C4-2B (cell line): ENCODE data around the gene STAG1.
"Not testable (repeated sequence)": the region's sequence is repeated elsewhere in the genome, so short reads cannot be mapped to it uniquely, and the experiment has no call there.

Experiments used
- H3K27ac ChIP-seq: fragments of 450-650 bp; 2 replicates; pipeline ENCODE4 v1.5.1; 2017
- ZFX ChIP-seq: fragments of 450-650 bp; IDR thresholded peaks from 2 replicates; pipeline ENCODE4 v1.6.1; 2017
- TF ChIP-seq, protein P1 (sequence below): fragments of 450-650 bp; conservative IDR thresholded peaks from 2 replicates; pipeline ENCODE4 v1.5.1; 2017; ENCODE audit warnings: mild to moderate bottlenecking

The STAG1 gene

DNA sequence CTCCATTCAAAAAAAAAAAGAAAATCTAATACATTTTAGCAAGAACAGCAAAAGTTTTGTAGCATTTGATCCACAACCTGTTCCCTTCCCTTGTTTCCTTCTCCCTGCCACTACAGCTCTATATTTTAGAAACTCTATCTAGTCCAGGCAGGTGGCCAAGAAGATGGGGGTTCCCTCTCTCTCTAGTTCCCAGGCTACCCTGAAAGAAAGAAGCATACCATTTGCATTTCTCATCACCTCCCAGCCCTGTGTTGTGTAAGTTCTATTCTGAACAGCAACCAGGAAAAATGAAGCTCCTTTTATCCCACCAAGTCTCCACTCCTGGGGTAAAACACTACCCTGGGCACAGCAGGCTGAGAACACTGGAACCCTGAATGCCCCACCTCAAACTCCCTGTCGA, 402.0 kb downstream of the STAG1 start:
- no peak overlapping the region for H3K27ac ChIP-seq
- TF ChIP-seq ZFX: no peak
- TF ChIP-seq, protein P1, sequence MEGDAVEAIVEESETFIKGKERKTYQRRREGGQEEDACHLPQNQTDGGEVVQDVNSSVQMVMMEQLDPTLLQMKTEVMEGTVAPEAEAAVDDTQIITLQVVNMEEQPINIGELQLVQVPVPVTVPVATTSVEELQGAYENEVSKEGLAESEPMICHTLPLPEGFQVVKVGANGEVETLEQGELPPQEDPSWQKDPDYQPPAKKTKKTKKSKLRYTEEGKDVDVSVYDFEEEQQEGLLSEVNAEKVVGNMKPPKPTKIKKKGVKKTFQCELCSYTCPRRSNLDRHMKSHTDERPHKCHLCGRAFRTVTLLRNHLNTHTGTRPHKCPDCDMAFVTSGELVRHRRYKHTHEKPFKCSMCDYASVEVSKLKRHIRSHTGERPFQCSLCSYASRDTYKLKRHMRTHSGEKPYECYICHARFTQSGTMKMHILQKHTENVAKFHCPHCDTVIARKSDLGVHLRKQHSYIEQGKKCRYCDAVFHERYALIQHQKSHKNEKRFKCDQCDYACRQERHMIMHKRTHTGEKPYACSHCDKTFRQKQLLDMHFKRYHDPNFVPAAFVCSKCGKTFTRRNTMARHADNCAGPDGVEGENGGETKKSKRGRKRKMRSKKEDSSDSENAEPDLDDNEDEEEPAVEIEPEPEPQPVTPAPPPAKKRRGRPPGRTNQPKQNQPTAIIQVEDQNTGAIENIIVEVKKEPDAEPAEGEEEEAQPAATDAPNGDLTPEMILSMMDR: no peak

DNA sequence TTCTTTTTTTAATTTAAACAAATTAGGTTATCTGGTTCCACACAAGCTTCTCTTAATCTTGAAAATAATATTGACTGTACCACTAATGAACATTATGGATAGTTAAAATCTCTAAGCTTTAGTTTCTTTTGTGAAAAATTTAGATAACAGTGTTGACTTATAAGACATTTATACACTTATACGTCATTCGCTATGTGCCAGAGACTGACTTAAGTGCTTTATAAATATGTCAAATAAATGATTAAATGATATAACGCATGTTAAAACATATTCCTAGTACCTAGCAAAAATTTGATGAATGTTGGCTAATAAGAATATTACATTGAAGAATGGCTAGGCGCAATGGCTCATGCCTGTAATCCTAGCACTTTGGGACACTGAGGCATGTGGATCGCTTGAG, 405.7 kb downstream of the STAG1 start:
- TF ChIP-seq, protein P1: no peak
- no peak for TF ChIP-seq ZFX

DNA sequence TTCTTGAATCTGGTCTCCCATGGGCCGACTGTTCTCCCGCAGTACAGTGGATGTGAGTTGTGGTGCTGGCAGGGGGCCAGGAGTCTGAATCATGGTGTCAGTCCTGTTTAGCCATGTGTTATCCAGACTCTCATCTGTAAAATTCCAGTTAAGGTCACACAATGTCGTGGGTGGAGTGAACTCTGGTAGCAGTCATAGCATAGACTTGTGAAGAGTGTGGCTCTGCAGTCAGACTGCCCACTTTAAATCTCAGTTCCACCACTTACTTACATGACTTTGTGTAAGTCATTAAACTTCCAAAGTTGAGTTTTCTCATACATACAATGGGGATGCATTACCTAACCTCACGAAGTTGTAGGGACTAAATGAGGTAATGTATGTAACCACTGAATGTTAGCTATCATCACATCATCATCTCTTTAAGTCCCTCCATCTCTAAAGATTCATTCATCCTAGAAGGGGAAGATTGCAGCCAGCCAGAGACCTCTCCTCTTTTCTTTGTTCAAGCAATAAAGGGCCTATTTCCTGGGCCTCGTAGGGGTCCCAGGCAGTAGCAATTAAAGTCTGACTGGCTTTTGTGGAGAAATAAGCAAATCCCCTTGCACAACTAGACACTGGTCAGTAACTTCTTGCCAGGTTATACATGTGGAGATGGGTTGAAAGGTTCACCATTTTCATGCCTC, 408.2 kb downstream of the STAG1 start:
- peak overlapping the region; percentile 46 for H3K27ac ChIP-seq
- no peak for TF ChIP-seq ZFX

More for the DNA sequence above, 405.7 kb downstream of the STAG1 start:
- H3K27ac ChIP-seq: no peak overlapping the region

DNA sequence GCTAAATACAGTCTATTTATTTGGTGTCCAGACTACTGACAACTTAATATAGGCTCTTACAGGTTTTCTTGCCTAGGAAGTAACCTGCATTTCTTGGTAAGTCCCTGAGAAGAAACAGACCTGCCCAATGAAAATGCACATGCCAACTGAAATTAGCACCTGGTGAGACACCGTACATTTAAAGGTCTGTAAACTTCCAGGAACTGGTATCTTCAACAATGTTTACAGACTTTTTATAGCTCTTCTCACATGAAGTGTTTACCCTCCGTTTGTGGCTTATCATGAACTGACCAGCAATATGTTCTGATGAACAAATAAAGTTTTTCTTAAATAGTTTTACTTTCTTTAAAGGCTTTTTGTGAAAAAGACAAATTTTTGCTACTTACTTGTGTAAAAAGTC, 408.7 kb downstream of the STAG1 start:
- TF ChIP-seq, protein P1: no peak
- no peak for TF ChIP-seq ZFX
- peak overlapping the region; percentile 46; the same call in 1 of the 2 replicates for H3K27ac ChIP-seq

DNA sequence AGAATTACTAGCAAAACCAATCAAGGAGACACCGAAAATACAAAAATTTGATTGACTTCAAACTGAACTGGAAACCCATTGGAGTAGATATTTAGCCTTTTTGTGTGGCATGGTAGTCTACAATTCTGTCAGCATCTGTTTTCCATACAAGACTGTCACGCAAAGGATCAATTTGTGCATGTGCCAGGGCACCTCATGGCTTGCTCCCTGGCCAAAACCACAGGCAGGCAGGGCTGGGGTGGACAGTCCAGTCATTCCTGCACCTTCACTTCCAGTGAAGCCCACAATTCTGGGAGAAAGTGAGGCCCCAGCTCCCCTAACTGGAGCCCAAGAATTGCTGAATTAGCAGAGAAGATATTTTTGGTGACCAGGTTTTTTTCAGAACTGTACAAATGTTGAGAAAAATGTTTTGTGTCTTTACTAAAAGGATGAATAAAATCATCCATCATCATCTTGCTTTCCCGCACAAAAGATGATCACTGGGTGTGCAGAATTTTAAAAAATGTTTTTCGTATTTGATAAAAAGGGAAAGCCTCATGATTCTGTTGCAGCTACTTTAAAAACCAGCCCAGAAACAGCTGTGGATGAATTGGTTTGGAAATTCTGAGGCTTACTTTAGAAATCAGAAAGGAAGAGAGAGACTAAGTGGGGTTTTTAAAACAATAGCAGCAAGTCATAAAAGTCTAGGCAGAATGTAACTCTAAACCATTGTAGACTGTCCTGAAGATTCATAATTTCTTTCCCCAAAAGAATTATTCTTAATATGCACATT, 415.7 kb downstream of the STAG1 start:
- H3K27ac ChIP-seq: no peak overlapping the region
- TF ChIP-seq ZFX: no peak
- TF ChIP-seq, protein P1: no peak

DNA sequence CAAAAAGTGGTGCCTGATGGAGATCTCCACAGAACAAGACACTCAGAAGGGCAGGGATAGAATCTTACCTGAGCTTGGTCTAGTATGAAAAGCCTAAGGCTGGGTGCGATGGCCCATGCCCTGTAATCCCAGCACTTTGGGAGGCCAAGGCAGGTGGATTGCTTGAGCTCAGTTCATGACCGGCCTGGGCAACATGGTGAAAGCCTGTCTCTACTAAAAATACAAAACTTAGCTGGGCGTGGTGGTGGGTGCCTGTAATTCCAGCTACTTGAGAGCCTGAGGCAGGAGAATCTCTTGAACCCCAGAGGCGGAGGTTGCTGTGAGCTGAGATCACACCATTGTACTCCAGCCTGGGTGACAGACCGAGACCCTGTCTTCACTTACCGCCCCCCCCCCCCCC, 417.5 kb downstream of the STAG1 start:
- H3K27ac ChIP-seq: not testable (repeated sequence)

DNA sequence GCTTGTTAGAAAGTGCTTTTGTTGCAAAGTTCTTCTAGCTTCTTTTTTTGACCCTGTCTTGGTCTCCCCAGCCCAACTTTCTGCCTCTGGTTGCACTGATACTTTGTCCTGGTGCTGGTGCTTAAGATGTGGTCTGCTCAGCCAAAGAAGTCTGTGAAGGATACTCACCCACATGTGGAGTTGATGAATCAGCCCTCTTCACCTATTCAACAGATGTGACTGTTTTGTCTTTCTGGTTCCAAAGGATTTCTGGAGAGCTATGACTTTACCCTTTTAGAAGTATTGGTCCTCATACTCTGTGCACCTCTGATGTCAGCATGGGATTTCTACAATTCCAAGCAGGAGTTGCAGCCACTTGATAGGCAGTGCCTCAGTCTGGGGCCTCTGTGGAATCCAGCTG, 418.0 kb downstream of the STAG1 start:
- TF ChIP-seq, protein P1: no peak
- no peak for TF ChIP-seq ZFX
- no peak overlapping the region for H3K27ac ChIP-seq

DNA sequence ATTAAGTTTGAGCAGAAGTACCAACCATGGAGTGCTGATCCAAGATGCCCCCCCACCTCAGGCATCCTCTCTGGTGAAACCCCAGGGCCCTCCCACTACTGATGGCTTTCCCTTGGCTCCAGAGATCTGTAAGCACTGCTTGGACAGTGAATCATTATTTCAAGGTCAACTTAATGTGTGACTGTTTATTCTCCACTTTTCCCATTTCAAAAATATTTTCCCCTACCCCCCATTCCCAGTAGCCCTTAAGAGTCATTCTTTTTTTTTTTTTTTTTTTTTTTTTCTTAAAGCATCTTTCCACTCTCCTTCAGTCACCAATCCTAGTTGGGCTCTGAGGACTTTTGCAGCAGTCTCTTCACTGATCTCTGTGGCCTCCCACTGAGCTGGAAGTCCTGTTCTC, 419.4 kb downstream of the STAG1 start:
- TF ChIP-seq, protein P1: no peak
- TF ChIP-seq ZFX: no peak
- no peak overlapping the region for H3K27ac ChIP-seq
